HG02623 (cell line): Measurements from ENCODE around the gene DIS3L2.
"Not testable (repeated sequence)": the region's sequence is repeated elsewhere in the genome, so short reads cannot be mapped to it uniquely, and the experiment has no call there.

Experiments used
- ATAC-seq: cut with Tn5 transposase; IDR thresholded peaks from one replicate; pipeline ENCODE4 v1.9.1; 2021; ENCODE audit warnings: moderate library complexity; ENCODE audit not compliant: unreplicated experiment

DIS3L2 gene

GRCh38 chr2:232328516-232329460, 367.3 kb downstream of the DIS3L2 start:
- no peak for ATAC-seq

GRCh38 chr2:232329716-232330067, 368.2 kb downstream of the DIS3L2 start:
- no peak for ATAC-seq

- no peak for ATAC-seq
Measured at GRCh38 chr2:232330068-232330999, 368.8 kb downstream of the DIS3L2 start.

GRCh38 chr2:232331061-232331460, 369.5 kb downstream of the DIS3L2 start:
- ATAC-seq: not testable (repeated sequence)

- not testable (repeated sequence) for ATAC-seq
Measured at GRCh38 chr2:232331641-232332040, 370.1 kb downstream of the DIS3L2 start.

GRCh38 chr2:232332244-232332939, 370.9 kb downstream of the DIS3L2 start:
- ATAC-seq: not testable (repeated sequence)

GRCh38 chr2:232332940-232333259, 371.4 kb downstream of the DIS3L2 start:
- no peak for ATAC-seq

- ATAC-seq: no peak
Measured at GRCh38 chr2:232333361-232334135, 372.0 kb downstream of the DIS3L2 start.

- ATAC-seq: not testable (repeated sequence)
Measured at GRCh38 chr2:232334136-232334884, 372.8 kb downstream of the DIS3L2 start.

GRCh38 chr2:232334885-232335205, 373.3 kb downstream of the DIS3L2 start:
- ATAC-seq: not testable (repeated sequence)

- ATAC-seq: not testable (repeated sequence)
Measured at GRCh38 chr2:232335206-232335858, 373.8 kb downstream of the DIS3L2 start.

- ATAC-seq: no peak
Measured at GRCh38 chr2:232335859-232336215, 374.3 kb downstream of the DIS3L2 start.

- no peak for ATAC-seq
Measured at GRCh38 chr2:232336241-232336736, 374.8 kb downstream of the DIS3L2 start.

- no peak for ATAC-seq
Measured at GRCh38 chr2:232336981-232337720, 375.6 kb downstream of the DIS3L2 start.

- not testable (repeated sequence) for ATAC-seq
Measured at GRCh38 chr2:232338094-232338758, 376.7 kb downstream of the DIS3L2 start.

- ATAC-seq: no peak
Measured at GRCh38 chr2:232338759-232339106, 377.2 kb downstream of the DIS3L2 start.

GRCh38 chr2:232339121-232340081, 377.9 kb downstream of the DIS3L2 start:
- no peak for ATAC-seq
